Hepatocyte (in vitro differentiated cells): ENCODE results near the gene UBE2O.

Experiments
- EZH2 ChIP-seq: fragments of 200-600 bp; sonication (generic); IDR thresholded peaks from 2 replicates; pipeline ENCODE4 v1.6.1; 2016; ENCODE audit warnings: antibody characterized with exemption, mild to moderate bottlenecking, borderline replicate concordance
- TF ChIP-seq, protein P1 (sequence below): fragments of 200-600 bp; sonication (generic); IDR thresholded peaks from 2 replicates; pipeline ENCODE4 v1.5.1; 2016; ENCODE audit warnings: antibody characterized with exemption, mild to moderate bottlenecking; ENCODE audit not compliant: poor library complexity

DNA sequence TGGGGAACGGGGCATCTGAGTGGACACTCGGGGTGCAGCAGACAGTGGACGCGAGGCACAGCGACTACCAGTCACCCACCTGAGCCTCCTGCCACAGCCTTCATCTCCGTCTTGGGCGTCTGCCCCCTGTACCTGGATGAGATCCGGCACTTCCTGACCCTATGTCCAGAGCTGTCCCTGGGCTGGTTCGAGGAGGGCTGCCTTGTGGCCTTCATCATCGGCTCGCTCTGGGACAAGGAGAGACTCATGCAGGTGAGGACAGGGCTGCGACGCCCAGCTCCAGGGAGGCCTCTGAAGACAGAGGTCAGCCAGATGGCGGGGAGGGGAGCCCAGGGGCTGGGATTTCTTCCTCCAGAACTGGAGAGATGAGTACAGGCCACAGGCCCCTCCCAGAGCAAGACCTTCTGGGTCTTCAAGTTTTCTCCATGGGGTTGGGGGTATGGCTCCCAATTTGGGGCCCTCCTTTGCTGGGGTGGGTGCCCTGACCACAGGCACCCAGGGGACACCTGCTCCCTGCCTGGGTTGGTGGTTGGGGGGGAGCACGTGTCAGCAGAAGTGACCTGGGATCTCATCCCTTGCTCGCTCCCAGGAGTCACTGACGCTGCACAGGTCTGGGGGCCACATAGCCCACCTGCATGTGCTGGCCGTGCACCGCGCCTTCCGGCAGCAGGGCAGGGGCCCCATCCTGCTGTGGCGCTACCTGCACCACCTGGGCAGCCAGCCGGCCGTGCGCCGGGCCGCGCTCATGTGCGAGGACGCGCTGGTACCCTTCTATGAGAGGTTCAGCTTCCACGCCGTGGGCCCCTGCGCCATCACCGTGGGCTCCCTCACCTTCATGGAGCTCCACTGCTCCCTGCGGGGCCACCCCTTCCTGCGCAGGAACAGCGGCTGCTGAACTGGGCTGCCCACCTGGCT lies 16.4 kb upstream of the UBE2O start:
- TF ChIP-seq, protein P1, sequence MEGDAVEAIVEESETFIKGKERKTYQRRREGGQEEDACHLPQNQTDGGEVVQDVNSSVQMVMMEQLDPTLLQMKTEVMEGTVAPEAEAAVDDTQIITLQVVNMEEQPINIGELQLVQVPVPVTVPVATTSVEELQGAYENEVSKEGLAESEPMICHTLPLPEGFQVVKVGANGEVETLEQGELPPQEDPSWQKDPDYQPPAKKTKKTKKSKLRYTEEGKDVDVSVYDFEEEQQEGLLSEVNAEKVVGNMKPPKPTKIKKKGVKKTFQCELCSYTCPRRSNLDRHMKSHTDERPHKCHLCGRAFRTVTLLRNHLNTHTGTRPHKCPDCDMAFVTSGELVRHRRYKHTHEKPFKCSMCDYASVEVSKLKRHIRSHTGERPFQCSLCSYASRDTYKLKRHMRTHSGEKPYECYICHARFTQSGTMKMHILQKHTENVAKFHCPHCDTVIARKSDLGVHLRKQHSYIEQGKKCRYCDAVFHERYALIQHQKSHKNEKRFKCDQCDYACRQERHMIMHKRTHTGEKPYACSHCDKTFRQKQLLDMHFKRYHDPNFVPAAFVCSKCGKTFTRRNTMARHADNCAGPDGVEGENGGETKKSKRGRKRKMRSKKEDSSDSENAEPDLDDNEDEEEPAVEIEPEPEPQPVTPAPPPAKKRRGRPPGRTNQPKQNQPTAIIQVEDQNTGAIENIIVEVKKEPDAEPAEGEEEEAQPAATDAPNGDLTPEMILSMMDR = no peak
- TF ChIP-seq EZH2 = no peak
